HCT116 (cell line): Measurements from ENCODE around the gene RNF126. TPM values are rescaled to one million over a fixed set of nuclear protein-coding genes. Genes with fewer than 3 reads are reported as not detected.

Experiments used
- ATAC-seq: fragments of 200-7000 bp; cut with Tn5 transposase; 2 replicates; pipeline ENCODE4 v1.9.1; 2020; ENCODE audit warnings: mild to moderate bottlenecking, moderate library complexity
- BruUV-seq: library from RNA; stranded (reverse); fragments of 400-500 nt; replicated peaks from 2 replicates; lab custom pipeline; 2021; lab: Mats Ljungman, UMichigan
- CTCF ChIA-PET: fragments of 300-600 bp; sonication (Branson Sonifier 250); formaldehyde crosslinking; loops from one replicate; lab custom pipeline; 2021; ENCODE audit warnings: antibody characterized with exemption; lab: Charles Lee
- POLR2A ChIA-PET: fragments of 300-600, 350-600 bp; sonication (Branson Sonifier 250); formaldehyde crosslinking; loops from one replicate; lab custom pipeline; 2021; ENCODE audit warnings: antibody characterized with exemption; lab: Charles Lee
- RAD21 ChIA-PET, 2 experiments: fragments of 300-600 bp; sonication (Branson Sonifier 250); formaldehyde crosslinking; loops; one replicate each; lab custom pipeline; 2023; ENCODE audit warnings: low total read pairs in 2 of 2; ENCODE audit not compliant: uncharacterized antibody in 2 of 2, unreplicated experiment in 2 of 2, low non-redundant PET in 1 of 2; lab: Charles Lee
- DNase-seq: peaks from one replicate; pipeline ENCODE4 v3.0.0-alpha.2; 2010; ENCODE audit warnings: low read depth, low spot score
- H2AFZ ChIP-seq: fragments of 200-600 bp; shearing (Covaris generic), sonication (generic); 2 replicates; pipeline ENCODE4 v1.6.1; 2017; ENCODE audit warnings: low read depth, mixed run types, mixed read lengths, antibody characterized with exemption, low read length; ENCODE audit not compliant: poor library complexity, severe bottlenecking
- H3K27ac ChIP-seq: 2 replicates; pipeline ENCODE4 v1.5.1; 2012; ENCODE audit warnings: low read depth, low read length
- H3K27me3 ChIP-seq: fragments of 200-600 bp; sonication (generic); 2 replicates; pipeline ENCODE4 v1.6.1; 2016; ENCODE audit warnings: mixed run types, low read length, mixed read lengths; ENCODE audit not compliant: insufficient read depth
- H3K36me3 ChIP-seq, 2 experiments: fragments of 200-500 bp in 1 of 2; fragments of 200-600 bp in 1 of 2; sonication (Bioruptor generic) in 1 of 2; sonication (generic) in 1 of 2; 2 replicates each; pipeline versions ENCODE4 v1.5.1 to v1.6.1; 2014 to 2016; ENCODE audit warnings: low read length in 2 of 2, inconsistent platforms in 1 of 2, mixed read lengths in 1 of 2, mixed run types in 1 of 2; ENCODE audit not compliant: insufficient read depth in 2 of 2, control insufficient read depth in 1 of 2
- H3K4me1 ChIP-seq, 2 experiments: fragments of 200-600 bp in 1 of 2; sonication (generic) in 1 of 2; 2 replicates each; pipeline versions ENCODE4 v1.5.1 to v1.6.1; 2012 to 2017; ENCODE audit warnings: low read length in 2 of 2, inconsistent platforms in 1 of 2, mild to moderate bottlenecking in 1 of 2, mixed read lengths in 1 of 2, mixed run types in 1 of 2, moderate library complexity in 1 of 2; ENCODE audit not compliant: insufficient read depth in 2 of 2, control insufficient read depth in 1 of 2
- H3K4me2 ChIP-seq: fragments of 200-600 bp; sonication (generic); 2 replicates; pipeline ENCODE4 v1.6.1; 2017; ENCODE audit warnings: mixed run types, low read length, mixed read lengths
- H3K4me3 ChIP-seq, 2 experiments: fragments of 200-600 bp in 1 of 2; sonication (generic) in 1 of 2; replicated peaks in 1 of 2; 2 replicates each; pipeline ENCODE4 v1.5.1; 2011 to 2016; ENCODE audit warnings: low read length in 2 of 2, control low read depth in 1 of 2, low read depth in 1 of 2, mild to moderate bottlenecking in 1 of 2, mixed read lengths in 1 of 2, mixed run types in 1 of 2
- H3K79me2 ChIP-seq: fragments of 200-600 bp; sonication (generic); 2 replicates; pipeline ENCODE4 v1.6.1; 2017; ENCODE audit warnings: mild to moderate bottlenecking, mixed run types, low read length, moderate library complexity, mixed read lengths; ENCODE audit not compliant: insufficient read depth
- H3K9ac ChIP-seq: fragments of 200-600 bp; sonication (generic); 2 replicates; pipeline ENCODE4 v1.6.1; 2016; ENCODE audit warnings: low read length, mixed read lengths
- H3K9me2 ChIP-seq: fragments of 200-600 bp; sonication (generic), shearing (Covaris generic); 2 replicates; pipeline ENCODE4 v1.6.1; 2017; ENCODE audit warnings: mixed run types, mild to moderate bottlenecking, moderate library complexity; ENCODE audit not compliant: insufficient read depth
- H3K9me3 ChIP-seq, 2 experiments: fragments of 200-500 bp in 1 of 2; fragments of 200-600 bp in 1 of 2; sonication (Bioruptor generic) in 1 of 2; sonication (generic) in 1 of 2; 2 replicates each; pipeline ENCODE4 v1.6.1; 2014 to 2017; ENCODE audit warnings: low read length in 2 of 2, mixed read lengths in 2 of 2, inconsistent platforms in 1 of 2, low read depth in 1 of 2, mild to moderate bottlenecking in 1 of 2, mixed run types in 1 of 2, moderate library complexity in 1 of 2; ENCODE audit not compliant: control insufficient read depth in 1 of 2, insufficient read depth in 1 of 2
- H4K20me1 ChIP-seq: fragments of 200-600 bp; sonication (generic), shearing (Covaris generic); 2 replicates; pipeline ENCODE4 v1.6.1; 2017; ENCODE audit warnings: mixed run types, mild to moderate bottlenecking, moderate library complexity; ENCODE audit not compliant: insufficient read depth
- CBX3 ChIP-seq: IDR thresholded peaks from 2 replicates; pipeline ENCODE4 v1.6.1; 2012; ENCODE audit warnings: low read depth
- ELF1 ChIP-seq: IDR thresholded peaks from 2 replicates; pipeline ENCODE4 v1.6.1; 2012; ENCODE audit warnings: low read depth, borderline replicate concordance
- EZH2 ChIP-seq: fragments of 200-600 bp; sonication (generic); IDR thresholded peaks from 2 replicates; pipeline ENCODE4 v1.6.1; 2017; ENCODE audit warnings: antibody characterized with exemption, mixed run types
- JUND ChIP-seq: IDR thresholded peaks from 2 replicates; pipeline ENCODE4 v1.6.1; 2012
- POLR2A ChIP-seq: IDR thresholded peaks from 2 replicates; pipeline ENCODE4 v1.7.0; 2011; ENCODE audit warnings: borderline replicate concordance; ENCODE audit not compliant: insufficient read depth, insufficient read length; ENCODE audit errors: extremely low read depth
- POLR2AphosphoS5 ChIP-seq: IDR thresholded peaks from 2 replicates; pipeline ENCODE4 v1.6.1; 2011; ENCODE audit warnings: mild to moderate bottlenecking, low read depth, low read length, moderate library complexity
- SIN3A ChIP-seq: IDR thresholded peaks from 2 replicates; pipeline ENCODE4 v1.6.1; 2012; ENCODE audit warnings: low read depth
- TCF7L2 ChIP-seq: IDR thresholded peaks from 2 replicates; pipeline ENCODE4 v1.7.0; 2011; ENCODE audit warnings: borderline replicate concordance, inconsistent platforms; ENCODE audit not compliant: insufficient read depth, insufficient read length; ENCODE audit errors: extremely low read depth
- YY1 ChIP-seq: IDR thresholded peaks from 2 replicates; pipeline ENCODE4 v1.6.1; 2011; ENCODE audit warnings: low read length, low read depth, moderate library complexity, mild to moderate bottlenecking; ENCODE audit not compliant: insufficient replicate concordance; ENCODE audit errors: extremely low read depth
- ZNF274 ChIP-seq: fragments of 200-500 bp; sonication (Bioruptor generic); IDR thresholded peaks from 2 replicates; pipeline ENCODE4 v1.6.1; 2014; ENCODE audit warnings: mild to moderate bottlenecking, low read depth, low read length, inconsistent platforms
- intact Hi-C: fragments of 100-400 bp; cut with micrococcal nuclease; formaldehyde crosslinking; loops from 2 replicates; pipeline ENCODE4 v1.10.0; 2022
- total RNA-seq: library from RNA; stranded (reverse); gene quantifications from one replicate; pipeline ENCODE4 v1.2.1, GENCODE V29; 2021; ENCODE audit not compliant: unreplicated experiment
- TF ChIP-seq, protein P1 (sequence below): IDR thresholded peaks from 2 replicates; pipeline ENCODE4 v1.6.1; 2012; ENCODE audit warnings: low read depth
- TF ChIP-seq, protein P2 (sequence below), 3 experiments: fragments of 200-600 bp in 1 of 3; sonication (generic) in 1 of 3; IDR thresholded peaks in 2 of 3; conservative IDR thresholded peaks in 1 of 3; 2 replicates each; pipeline ENCODE4 v1.5.1; 2012 to 2017; ENCODE audit warnings: low read depth in 2 of 3, low read length in 2 of 3, antibody characterized with exemption in 1 of 3, borderline replicate concordance in 1 of 3, control low read depth in 1 of 3, mild to moderate bottlenecking in 1 of 3, mixed read lengths in 1 of 3, mixed run types in 1 of 3, moderate library complexity in 1 of 3; ENCODE audit not compliant: insufficient read depth in 1 of 3
- TF ChIP-seq, protein P3 (sequence below): IDR thresholded peaks from 2 replicates; pipeline ENCODE4 v1.6.1; 2012
- TF ChIP-seq, protein P4 (sequence below): IDR thresholded peaks from 2 replicates; pipeline ENCODE4 v1.6.1; 2012

RNF126 gene
- total RNA-seq, 1 experiment from 2014 or later: 93.8 TPM

DNA sequence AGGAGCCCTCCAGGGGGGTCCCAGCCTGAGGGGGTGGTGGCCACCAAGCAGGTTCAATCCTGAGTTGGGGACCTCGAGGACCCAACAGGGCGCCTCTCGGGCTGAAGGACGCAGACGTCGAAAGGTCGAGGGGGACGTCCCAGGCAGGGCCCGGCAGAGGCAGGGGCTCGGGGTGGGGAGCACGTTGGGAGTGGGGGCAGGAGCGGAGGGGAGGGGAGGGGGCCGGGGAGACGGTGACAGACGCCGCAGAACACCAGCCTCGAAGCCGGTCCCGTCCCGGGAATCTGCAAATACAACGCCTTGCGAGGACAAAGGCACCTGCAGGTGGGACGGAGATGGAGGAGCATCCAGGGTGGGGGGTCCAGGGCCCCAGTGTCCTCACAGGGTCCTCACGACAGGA is 19.3 kb downstream of the RNF126 start:
- TF ChIP-seq ELF1 (no peak), TCF7L2 (no peak), CBX3 (no peak), JUND (no peak), ZNF274 (no peak), POLR2A (no peak), YY1 (no peak), POLR2AphosphoS5 (no peak), SIN3A (no peak), EZH2 (no peak)
- TF ChIP-seq, protein P1, sequence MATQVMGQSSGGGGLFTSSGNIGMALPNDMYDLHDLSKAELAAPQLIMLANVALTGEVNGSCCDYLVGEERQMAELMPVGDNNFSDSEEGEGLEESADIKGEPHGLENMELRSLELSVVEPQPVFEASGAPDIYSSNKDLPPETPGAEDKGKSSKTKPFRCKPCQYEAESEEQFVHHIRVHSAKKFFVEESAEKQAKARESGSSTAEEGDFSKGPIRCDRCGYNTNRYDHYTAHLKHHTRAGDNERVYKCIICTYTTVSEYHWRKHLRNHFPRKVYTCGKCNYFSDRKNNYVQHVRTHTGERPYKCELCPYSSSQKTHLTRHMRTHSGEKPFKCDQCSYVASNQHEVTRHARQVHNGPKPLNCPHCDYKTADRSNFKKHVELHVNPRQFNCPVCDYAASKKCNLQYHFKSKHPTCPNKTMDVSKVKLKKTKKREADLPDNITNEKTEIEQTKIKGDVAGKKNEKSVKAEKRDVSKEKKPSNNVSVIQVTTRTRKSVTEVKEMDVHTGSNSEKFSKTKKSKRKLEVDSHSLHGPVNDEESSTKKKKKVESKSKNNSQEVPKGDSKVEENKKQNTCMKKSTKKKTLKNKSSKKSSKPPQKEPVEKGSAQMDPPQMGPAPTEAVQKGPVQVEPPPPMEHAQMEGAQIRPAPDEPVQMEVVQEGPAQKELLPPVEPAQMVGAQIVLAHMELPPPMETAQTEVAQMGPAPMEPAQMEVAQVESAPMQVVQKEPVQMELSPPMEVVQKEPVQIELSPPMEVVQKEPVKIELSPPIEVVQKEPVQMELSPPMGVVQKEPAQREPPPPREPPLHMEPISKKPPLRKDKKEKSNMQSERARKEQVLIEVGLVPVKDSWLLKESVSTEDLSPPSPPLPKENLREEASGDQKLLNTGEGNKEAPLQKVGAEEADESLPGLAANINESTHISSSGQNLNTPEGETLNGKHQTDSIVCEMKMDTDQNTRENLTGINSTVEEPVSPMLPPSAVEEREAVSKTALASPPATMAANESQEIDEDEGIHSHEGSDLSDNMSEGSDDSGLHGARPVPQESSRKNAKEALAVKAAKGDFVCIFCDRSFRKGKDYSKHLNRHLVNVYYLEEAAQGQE: no peak
- TF ChIP-seq, protein P2, sequence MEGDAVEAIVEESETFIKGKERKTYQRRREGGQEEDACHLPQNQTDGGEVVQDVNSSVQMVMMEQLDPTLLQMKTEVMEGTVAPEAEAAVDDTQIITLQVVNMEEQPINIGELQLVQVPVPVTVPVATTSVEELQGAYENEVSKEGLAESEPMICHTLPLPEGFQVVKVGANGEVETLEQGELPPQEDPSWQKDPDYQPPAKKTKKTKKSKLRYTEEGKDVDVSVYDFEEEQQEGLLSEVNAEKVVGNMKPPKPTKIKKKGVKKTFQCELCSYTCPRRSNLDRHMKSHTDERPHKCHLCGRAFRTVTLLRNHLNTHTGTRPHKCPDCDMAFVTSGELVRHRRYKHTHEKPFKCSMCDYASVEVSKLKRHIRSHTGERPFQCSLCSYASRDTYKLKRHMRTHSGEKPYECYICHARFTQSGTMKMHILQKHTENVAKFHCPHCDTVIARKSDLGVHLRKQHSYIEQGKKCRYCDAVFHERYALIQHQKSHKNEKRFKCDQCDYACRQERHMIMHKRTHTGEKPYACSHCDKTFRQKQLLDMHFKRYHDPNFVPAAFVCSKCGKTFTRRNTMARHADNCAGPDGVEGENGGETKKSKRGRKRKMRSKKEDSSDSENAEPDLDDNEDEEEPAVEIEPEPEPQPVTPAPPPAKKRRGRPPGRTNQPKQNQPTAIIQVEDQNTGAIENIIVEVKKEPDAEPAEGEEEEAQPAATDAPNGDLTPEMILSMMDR (IDR thresholded peaks at IDR 0.05 in 2 of 3, conservative IDR thresholded peaks at IDR 0.05 in 1 of 3; ENCODE audit: borderline replicate concordance in 1 of 3, insufficient read depth in 1 of 3, low read depth in 2 of 3, low read length in 2 of 3): no peak
- TF ChIP-seq, protein P3, sequence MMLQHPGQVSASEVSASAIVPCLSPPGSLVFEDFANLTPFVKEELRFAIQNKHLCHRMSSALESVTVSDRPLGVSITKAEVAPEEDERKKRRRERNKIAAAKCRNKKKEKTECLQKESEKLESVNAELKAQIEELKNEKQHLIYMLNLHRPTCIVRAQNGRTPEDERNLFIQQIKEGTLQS: no peak
- TF ChIP-seq, protein P4, sequence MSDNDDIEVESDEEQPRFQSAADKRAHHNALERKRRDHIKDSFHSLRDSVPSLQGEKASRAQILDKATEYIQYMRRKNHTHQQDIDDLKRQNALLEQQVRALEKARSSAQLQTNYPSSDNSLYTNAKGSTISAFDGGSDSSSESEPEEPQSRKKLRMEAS: no peak
- H3K9ac ChIP-seq: no peak overlapping the region
- H3K27ac ChIP-seq: no peak overlapping the region
- DNase-seq (no peak), ATAC-seq (no peak)
- no peak overlapping the region for H2AFZ ChIP-seq
- no peak overlapping the region for H3K4me2 ChIP-seq
- no peaks in the 10 kb centered on the region for H3K9me3 ChIP-seq
- H3K4me1 ChIP-seq: peaks cover 2 to 15% of the 10 kb centered on the region in 2 experiments; a peak in 3 of 4 replicates
- no peak overlapping the region for H3K4me3 ChIP-seq
- ChIA-PET RAD21 (no interaction called here), CTCF (no interaction called here), POLR2A (no interaction called here)
- H3K27me3 ChIP-seq: no peaks in the 10 kb centered on the region
- H3K36me3 ChIP-seq: peaks cover 3 to 10% of the 10 kb centered on the region in 2 experiments; a peak in 2 of 4 replicates
- H3K79me2 ChIP-seq: no peaks in the 10 kb centered on the region
- BruUV-seq: no TSS peak
- H3K9me2 ChIP-seq: no peaks in the 10 kb centered on the region
- H4K20me1 ChIP-seq: no peaks in the 10 kb centered on the region
- intact Hi-C loops: no loop called here
